Kidney (tissue), 14 donors: ENCODE results near the gene VOPP1. TPM values are rescaled to one million over a fixed set of nuclear protein-coding genes. Genes with fewer than 3 reads are reported as not detected.

ENCODE experiments used
- DNase-seq, 5 donors: peaks; one replicate each; pipeline ENCODE4 v3.0.0-alpha.2; 2013 to 2020
- FAIRE-seq: peaks from 2 replicates; lab custom pipeline; 2012; peaks lifted over from hg19 to GRCh38; lab: Jason Lieb, UNC
- H3K27ac ChIP-seq, 2 donors: one replicate each; pipeline ENCODE4 v1.7.0; 2013; ENCODE audit warnings: low read depth in 2 of 2, low read length in 2 of 2, inconsistent platforms in 1 of 2
- H3K27me3 ChIP-seq: one replicate; pipeline ENCODE4 v1.7.1; 2013; ENCODE audit warnings: low read length, inconsistent platforms; ENCODE audit not compliant: control insufficient read depth, insufficient read depth
- H3K36me3 ChIP-seq, 3 donors: one replicate each; pipeline versions ENCODE4 v1.7.0 to v1.7.1; 2013; ENCODE audit warnings: low read length in 3 of 3, control low read depth in 1 of 3, inconsistent platforms in 1 of 3; ENCODE audit not compliant: insufficient read depth in 3 of 3, control insufficient read depth in 2 of 3
- H3K4me1 ChIP-seq, 3 donors: one replicate each; pipeline versions ENCODE4 v1.7.0 to v1.7.1; 2013; ENCODE audit warnings: low read length in 3 of 3, inconsistent platforms in 1 of 3, low read depth in 1 of 3; ENCODE audit not compliant: control insufficient read depth in 2 of 3, insufficient read depth in 2 of 3
- H3K4me3 ChIP-seq, 3 donors: one replicate each; pipeline versions ENCODE4 v1.7.0 to v1.8.1; 2013; ENCODE audit warnings: low read length in 3 of 3, control low read depth in 1 of 3, inconsistent platforms in 1 of 3
- H3K9ac ChIP-seq, 3 donors: one replicate each; pipeline versions ENCODE4 v1.7.0 to v1.7.1; 2013; ENCODE audit warnings: low read length in 3 of 3, control low read depth in 1 of 3, inconsistent platforms in 1 of 3
- H3K9me3 ChIP-seq, 3 donors: one replicate each; pipeline versions ENCODE4 v1.7.0 to v1.7.1; 2013; ENCODE audit warnings: low read length in 3 of 3, control low read depth in 1 of 3, inconsistent platforms in 1 of 3; ENCODE audit not compliant: control insufficient read depth in 2 of 3, insufficient read depth in 1 of 3
- intact Hi-C: fragments of 100-400 bp; cut with DNase I; formaldehyde crosslinking; loops from one replicate; pipeline ENCODE4 v1.11.1; 2022
- polyA plus RNA-seq: library from polyadenylated mRNA; stranded (reverse); fragments of 350-450 nt; fragmentation: Illumina TruSeq; extraction: RNeasy Lipid Tissue Mini Kit (QIAGEN cat#74804); gene quantifications from one replicate; pipeline ENCODE4 v1.2.3, GENCODE V29; 2014; ENCODE audit warnings: low read depth, low replicate concordance; ENCODE audit not compliant: insufficient read depth
- total RNA-seq: library from RNA; stranded (reverse); fragmentation: NEBNext Ultra II Directional; extraction: Animal tissue kit (Norgen Biotek cat#: 25700); gene quantifications from one replicate; pipeline ENCODE4 v1.2.1, GENCODE V29; 2021
- TF ChIP-seq, protein P1 (sequence below): IDR thresholded peaks from 3 replicates; pipeline ENCODE4 v1.5.1; 2012; ENCODE audit warnings: mild to moderate bottlenecking, moderate library complexity, borderline replicate concordance; ENCODE audit not compliant: insufficient read depth; ENCODE audit errors: extremely low read depth
- donor health status: control.
- donor health status: control.
- donor health status: control.
- donor health status: control.
- donor health status: control.
- donor health status: DM: yes; HTN: yes; CAD: no.
- donor health status: Normal renal cell carcinoma (clear cell type).

VOPP1 gene
- total and polyA plus RNA-seq, 2 donors from 2014 or later: 47.3 to 98.7 TPM

GRCh38 chr7:55576753-55577152 is 4.5 kb upstream of the VOPP1 start:
- peaks cover 6 to 17% (median 15%) of the 10 kb centered on the region in 3 donors for H3K4me1 ChIP-seq
- no peaks in the 10 kb centered on the region for H3K27me3 ChIP-seq
- no peaks in the 10 kb centered on the region for H3K9me3 ChIP-seq
- H3K36me3 ChIP-seq: no peaks in the 10 kb centered on the region
- H3K4me3 ChIP-seq: no peak overlapping the region
- FAIRE-seq: no peak
- no peak overlapping the region for H3K9ac ChIP-seq
- TF ChIP-seq, protein P1, sequence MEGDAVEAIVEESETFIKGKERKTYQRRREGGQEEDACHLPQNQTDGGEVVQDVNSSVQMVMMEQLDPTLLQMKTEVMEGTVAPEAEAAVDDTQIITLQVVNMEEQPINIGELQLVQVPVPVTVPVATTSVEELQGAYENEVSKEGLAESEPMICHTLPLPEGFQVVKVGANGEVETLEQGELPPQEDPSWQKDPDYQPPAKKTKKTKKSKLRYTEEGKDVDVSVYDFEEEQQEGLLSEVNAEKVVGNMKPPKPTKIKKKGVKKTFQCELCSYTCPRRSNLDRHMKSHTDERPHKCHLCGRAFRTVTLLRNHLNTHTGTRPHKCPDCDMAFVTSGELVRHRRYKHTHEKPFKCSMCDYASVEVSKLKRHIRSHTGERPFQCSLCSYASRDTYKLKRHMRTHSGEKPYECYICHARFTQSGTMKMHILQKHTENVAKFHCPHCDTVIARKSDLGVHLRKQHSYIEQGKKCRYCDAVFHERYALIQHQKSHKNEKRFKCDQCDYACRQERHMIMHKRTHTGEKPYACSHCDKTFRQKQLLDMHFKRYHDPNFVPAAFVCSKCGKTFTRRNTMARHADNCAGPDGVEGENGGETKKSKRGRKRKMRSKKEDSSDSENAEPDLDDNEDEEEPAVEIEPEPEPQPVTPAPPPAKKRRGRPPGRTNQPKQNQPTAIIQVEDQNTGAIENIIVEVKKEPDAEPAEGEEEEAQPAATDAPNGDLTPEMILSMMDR: no peak
- intact Hi-C loops: no loop called here
- no peak for DNase-seq
- H3K27ac ChIP-seq: no peak overlapping the region

DNA sequence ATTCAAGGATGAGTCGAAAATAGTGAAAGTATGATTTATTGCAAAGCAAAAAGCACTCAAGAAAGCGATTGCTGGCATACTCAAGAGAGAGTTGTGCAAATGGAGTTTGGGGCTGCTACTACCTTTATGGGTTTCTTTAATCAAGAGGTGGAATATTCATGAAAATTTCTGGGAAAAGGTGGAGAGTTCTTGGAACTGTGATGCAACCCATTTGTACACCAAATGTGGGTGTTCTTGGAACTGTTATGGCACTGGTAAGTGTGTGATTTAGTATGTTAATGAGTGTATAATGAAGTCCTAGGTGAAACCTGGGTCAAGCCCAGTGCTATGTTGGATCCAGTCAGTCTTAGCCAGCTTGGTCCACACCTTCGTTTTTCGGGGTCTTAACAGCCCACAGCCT is 3.4 kb upstream of the VOPP1 start:
- intact Hi-C loops: no loop called here
- DNase-seq: no peak
- TF ChIP-seq, protein P1: no peak
- H3K4me3 ChIP-seq: no peak overlapping the region
- peaks cover 6 to 17% (median 15%) of the 10 kb centered on the region in 3 donors for H3K4me1 ChIP-seq
- H3K36me3 ChIP-seq: no peaks in the 10 kb centered on the region
- H3K9ac ChIP-seq: no peak overlapping the region
- H3K27ac ChIP-seq: no peak overlapping the region
- no peaks in the 10 kb centered on the region for H3K9me3 ChIP-seq
- FAIRE-seq: no peak
- H3K27me3 ChIP-seq: no peaks in the 10 kb centered on the region

DNA sequence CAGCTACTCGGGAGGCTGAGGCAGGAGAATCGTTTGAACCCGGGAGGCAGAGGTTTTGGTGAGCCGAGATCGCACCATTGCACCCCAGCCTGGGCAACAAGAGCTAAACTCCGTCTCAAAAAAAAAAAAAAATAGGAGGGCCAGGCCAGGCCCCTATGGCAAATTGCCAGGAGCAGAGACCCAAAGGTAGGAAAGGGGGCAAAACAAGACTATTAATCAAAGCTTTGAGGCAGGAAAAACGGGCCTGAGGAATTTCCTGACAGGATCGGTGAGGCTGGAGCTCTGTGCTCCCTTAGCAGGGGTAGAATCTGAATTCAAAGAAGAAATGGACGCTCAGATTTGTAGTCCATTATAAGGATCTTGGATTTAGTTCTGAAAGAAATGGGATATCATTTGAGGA is 2.8 kb upstream of the VOPP1 start:
- no peak overlapping the region for H3K4me3 ChIP-seq
- H3K27ac ChIP-seq: no peak overlapping the region
- no peaks in the 10 kb centered on the region for H3K36me3 ChIP-seq
- DNase-seq: no peak
- H3K9me3 ChIP-seq: no peaks in the 10 kb centered on the region
- H3K4me1 ChIP-seq: peaks cover 6 to 20% (median 18%) of the 10 kb centered on the region in 3 donors
- H3K9ac ChIP-seq: no peak overlapping the region
- intact Hi-C loops: no loop called here
- TF ChIP-seq, protein P1: no peak
- H3K27me3 ChIP-seq: no peaks in the 10 kb centered on the region
- FAIRE-seq: no peak
